ENCODE measurements around the gene IFNL3. TPM values are rescaled to one million over a fixed set of nuclear protein-coding genes. Genes with fewer than 3 reads are reported as not detected.

Gene IFNL3
- total and polyA plus RNA-seq, 7 donors = 0.22 TPM; not detected in 6

DNA sequence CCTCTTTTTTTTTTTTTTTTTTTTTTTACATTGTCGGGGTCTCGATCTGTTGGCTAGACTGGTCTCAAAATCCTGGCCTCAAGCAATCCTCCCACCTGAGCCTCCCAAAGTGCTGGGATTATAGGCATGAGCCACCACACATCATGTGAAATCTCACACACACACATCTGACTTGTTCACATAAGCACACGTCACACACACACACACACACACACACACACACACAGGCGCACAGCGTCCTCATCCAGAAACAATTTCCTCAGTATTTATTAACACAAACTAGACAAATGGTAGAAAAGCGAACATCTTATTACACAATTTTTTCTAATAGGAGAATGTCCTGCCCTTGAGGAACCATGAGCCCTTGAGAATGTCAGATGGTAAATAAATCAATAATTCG lies 35.6 kb downstream of the IFNL3 start:
- DNase-seq = no peak
- TF ChIP-seq, protein P1, sequence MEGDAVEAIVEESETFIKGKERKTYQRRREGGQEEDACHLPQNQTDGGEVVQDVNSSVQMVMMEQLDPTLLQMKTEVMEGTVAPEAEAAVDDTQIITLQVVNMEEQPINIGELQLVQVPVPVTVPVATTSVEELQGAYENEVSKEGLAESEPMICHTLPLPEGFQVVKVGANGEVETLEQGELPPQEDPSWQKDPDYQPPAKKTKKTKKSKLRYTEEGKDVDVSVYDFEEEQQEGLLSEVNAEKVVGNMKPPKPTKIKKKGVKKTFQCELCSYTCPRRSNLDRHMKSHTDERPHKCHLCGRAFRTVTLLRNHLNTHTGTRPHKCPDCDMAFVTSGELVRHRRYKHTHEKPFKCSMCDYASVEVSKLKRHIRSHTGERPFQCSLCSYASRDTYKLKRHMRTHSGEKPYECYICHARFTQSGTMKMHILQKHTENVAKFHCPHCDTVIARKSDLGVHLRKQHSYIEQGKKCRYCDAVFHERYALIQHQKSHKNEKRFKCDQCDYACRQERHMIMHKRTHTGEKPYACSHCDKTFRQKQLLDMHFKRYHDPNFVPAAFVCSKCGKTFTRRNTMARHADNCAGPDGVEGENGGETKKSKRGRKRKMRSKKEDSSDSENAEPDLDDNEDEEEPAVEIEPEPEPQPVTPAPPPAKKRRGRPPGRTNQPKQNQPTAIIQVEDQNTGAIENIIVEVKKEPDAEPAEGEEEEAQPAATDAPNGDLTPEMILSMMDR (IDR thresholded peaks at IDR 0.05) = no peak
- TF ChIP-seq EP300 (IDR thresholded peaks at IDR 0.05) (no peak), POLR2AphosphoS5 (IDR thresholded peaks at IDR 0.05) (no peak)
- Histone ChIP-seq H3K4me3 (no peak overlapping the region), H3K27ac (no peak overlapping the region), H3K27me3 (peaks cover under 1 to 16% (median 5%) of the 10 kb centered on the region in 3 donors), H3K36me3 (no peaks in the 10 kb centered on the region), H3K4me1 (no peaks in the 10 kb centered on the region), H3K9me3 (no peaks in the 10 kb centered on the region)
- intact Hi-C loops (cut with DNase I) = no loop called here
- 70 to 77% methylated on average over 7 of the region's 7 CpGs for WGBS, 2 donors

DNA sequence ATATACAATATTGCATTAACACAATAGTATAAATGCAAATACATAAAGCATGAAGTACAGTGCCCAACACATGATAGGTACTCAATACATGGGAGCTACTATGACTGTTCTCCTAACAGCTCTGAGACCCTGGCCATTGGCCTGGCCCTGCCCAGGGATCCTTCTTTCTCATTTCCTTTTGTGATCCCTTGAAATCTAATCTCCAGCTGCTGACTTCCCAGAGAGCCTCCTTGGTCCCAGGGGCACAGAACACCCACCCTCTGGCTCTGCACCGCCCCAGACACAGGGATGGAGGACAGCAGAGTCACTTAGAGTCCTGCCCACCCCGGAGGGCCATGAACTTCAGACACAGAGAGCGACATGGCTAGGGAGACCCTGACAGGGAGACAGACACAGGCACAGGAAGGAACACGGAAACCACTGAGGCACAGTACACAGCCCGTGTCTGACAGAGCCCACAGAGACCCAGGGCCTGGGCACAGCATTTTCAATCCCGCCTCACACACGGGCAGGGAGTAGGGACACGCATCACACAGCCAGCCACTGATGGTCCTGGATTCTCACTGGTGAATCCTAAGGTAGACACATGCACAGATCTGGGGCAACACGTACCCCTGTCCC lies 36.5 kb downstream of the IFNL3 start:
- TF ChIP-seq POLR2A (IDR thresholded peaks at IDR 0.05) (no peak), POLR2AphosphoS5 (IDR thresholded peaks at IDR 0.05) (no peak), EP300 (IDR thresholded peaks at IDR 0.05) (no peak)
- TF ChIP-seq, protein P1 (IDR thresholded peaks at IDR 0.05) = no peak
- Histone ChIP-seq H3K4me3 (no peak overlapping the region), H3K27me3 (peaks cover 8 to 25% (median 14%) of the 10 kb centered on the region in 3 donors), H3K4me1 (no peaks in the 10 kb centered on the region), H3K36me3 (no peaks in the 10 kb centered on the region), H3K9me3 (no peaks in the 10 kb centered on the region), H3K27ac (no peak overlapping the region)
- no peak for DNase-seq
- 74 to 80% methylated on average over 9 of the region's 9 CpGs for WGBS, 2 donors
- intact Hi-C loops (cut with DNase I) = no loop called here

DNA sequence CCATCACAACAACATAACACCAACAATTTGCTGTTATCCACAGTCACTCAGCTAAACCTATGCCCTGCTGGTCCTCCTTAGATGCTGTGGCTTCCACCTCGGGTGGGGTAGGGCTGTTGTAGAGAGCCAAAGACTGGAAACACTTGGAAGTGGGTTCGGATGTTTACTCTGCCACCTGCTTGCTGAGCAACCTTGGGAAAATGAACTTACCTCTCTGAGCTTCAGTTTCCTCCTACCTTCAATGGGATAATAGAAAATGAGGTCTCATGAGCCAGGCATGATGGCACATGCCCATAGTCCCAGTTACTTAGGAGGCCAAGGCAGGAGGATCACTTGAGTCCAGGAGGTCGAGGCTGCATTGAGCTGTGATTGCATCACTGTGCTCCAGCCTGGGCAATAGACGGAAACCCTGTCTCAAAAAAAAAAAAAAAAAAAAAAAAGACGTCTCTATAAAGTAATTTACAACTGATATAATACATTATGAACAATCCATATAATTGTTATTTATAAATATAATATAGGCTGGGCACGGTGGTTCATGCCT lies 37.4 kb downstream of the IFNL3 start:
- peaks cover 16 to 34% (median 23%) of the 10 kb centered on the region in 3 donors for H3K27me3 ChIP-seq
- no peak overlapping the region for H3K4me3 ChIP-seq
- H3K36me3 ChIP-seq = no peaks in the 10 kb centered on the region
- H3K4me1 ChIP-seq = no peaks in the 10 kb centered on the region
- no peak for DNase-seq
- H3K9me3 ChIP-seq = no peaks in the 10 kb centered on the region
- H3K27ac ChIP-seq = no peak overlapping the region
- intact Hi-C loops (cut with DNase I) = no loop called here
- 45 to 80% methylated on average over 6 of the region's 6 CpGs for WGBS, 2 donors
- TF ChIP-seq POLR2AphosphoS5 (IDR thresholded peaks at IDR 0.05) (no peak), EP300 (IDR thresholded peaks at IDR 0.05) (no peak), POLR2A (IDR thresholded peaks at IDR 0.05) (no peak)
- TF ChIP-seq, protein P1 (IDR thresholded peaks at IDR 0.05) = no peak

DNA sequence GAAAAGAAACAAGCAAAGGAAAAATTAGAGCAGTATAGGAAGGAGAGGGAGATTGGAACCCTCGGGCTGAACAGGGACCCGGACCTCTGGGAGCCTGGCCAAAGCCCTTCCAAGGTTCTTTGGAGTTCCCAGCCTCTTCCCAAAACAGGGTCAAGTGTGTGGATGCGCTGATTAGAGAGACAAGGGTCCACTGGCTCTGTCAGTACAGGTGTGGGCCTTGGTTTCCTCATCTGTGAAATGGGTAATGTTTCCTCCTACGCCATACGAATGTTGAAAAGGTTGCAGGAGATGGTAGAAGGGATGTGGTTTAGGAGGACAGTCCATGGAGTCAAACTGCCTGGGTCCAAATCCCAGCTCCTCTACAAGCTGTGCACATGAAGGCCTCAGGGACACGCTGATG lies 38.7 kb downstream of the IFNL3 start:
- Histone ChIP-seq H3K9me3 (no peaks in the 10 kb centered on the region), H3K27me3 (peaks cover 16 to 47% (median 35%) of the 10 kb centered on the region in 3 donors), H3K4me1 (no peaks in the 10 kb centered on the region), H3K36me3 (no peaks in the 10 kb centered on the region), H3K4me3 (no peak overlapping the region), H3K27ac (no peak overlapping the region)
- no peak for TF ChIP-seq POLR2A (IDR thresholded peaks at IDR 0.05)
- TF ChIP-seq, protein P1 (IDR thresholded peaks at IDR 0.05) = no peak
- no peak for TF ChIP-seq EP300 (IDR thresholded peaks at IDR 0.05)
- no peak for TF ChIP-seq POLR2AphosphoS5 (IDR thresholded peaks at IDR 0.05)
- WGBS, 2 donors = 83 to 89% methylated on average over 6 of the region's 6 CpGs
- DNase-seq = no peak
- intact Hi-C loops (cut with DNase I) = no loop called here

DNA sequence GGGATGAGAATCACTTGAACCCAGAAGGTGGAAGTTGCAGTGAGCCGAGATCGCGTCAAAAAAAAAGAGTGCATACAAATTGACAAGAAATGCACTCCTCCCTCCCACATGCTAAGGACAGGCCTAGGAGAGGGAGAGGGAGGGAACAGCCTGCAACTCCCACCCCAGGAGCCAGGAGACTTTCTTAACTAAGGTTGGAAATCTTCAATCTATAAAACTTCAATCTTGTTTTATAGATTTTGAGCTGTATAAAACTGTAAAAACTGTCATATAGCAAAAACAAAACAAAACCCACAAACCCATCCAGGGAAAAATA lies 39.4 kb downstream of the IFNL3 start:
- no peak for DNase-seq
- H3K27ac ChIP-seq = no peak overlapping the region
- intact Hi-C loops (cut with DNase I) = no loop called here
- no peak overlapping the region for H3K4me3 ChIP-seq
- H3K27me3 ChIP-seq = peaks cover 16 to 54% (median 41%) of the 10 kb centered on the region in 3 donors
- TF ChIP-seq, protein P1 (IDR thresholded peaks at IDR 0.05) = no peak
- no peaks in the 10 kb centered on the region for H3K4me1 ChIP-seq
- 82 to 87% methylated on average over 3 of the region's 3 CpGs for WGBS, 2 donors
- H3K36me3 ChIP-seq = no peaks in the 10 kb centered on the region
- no peaks in the 10 kb centered on the region for H3K9me3 ChIP-seq

All from sigmoid colon (tissue), 7 donors.